ENCODE data around the gene TSPAN9.

DNA sequence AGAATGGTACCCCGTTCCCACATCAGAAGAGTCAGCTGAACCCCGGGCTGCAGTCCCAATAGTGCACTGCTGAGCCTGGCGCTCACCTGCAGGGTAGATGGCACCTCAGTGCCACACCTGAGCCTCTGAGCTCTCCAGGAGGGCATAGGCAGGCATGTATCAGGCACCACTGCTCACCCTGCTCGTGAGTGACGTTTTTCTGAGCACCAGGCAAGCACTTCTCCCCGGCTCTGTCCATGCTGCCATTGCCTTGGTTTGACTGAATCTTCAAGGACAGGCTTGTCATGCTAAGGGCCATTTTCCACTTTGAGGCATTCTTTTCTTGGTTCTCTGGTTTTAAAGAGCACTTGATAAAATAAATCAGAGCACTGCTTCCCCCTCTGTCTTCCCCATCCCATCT is 252.2 kb downstream of the TSPAN9 start:
- TF ChIP-seq, protein P1, sequence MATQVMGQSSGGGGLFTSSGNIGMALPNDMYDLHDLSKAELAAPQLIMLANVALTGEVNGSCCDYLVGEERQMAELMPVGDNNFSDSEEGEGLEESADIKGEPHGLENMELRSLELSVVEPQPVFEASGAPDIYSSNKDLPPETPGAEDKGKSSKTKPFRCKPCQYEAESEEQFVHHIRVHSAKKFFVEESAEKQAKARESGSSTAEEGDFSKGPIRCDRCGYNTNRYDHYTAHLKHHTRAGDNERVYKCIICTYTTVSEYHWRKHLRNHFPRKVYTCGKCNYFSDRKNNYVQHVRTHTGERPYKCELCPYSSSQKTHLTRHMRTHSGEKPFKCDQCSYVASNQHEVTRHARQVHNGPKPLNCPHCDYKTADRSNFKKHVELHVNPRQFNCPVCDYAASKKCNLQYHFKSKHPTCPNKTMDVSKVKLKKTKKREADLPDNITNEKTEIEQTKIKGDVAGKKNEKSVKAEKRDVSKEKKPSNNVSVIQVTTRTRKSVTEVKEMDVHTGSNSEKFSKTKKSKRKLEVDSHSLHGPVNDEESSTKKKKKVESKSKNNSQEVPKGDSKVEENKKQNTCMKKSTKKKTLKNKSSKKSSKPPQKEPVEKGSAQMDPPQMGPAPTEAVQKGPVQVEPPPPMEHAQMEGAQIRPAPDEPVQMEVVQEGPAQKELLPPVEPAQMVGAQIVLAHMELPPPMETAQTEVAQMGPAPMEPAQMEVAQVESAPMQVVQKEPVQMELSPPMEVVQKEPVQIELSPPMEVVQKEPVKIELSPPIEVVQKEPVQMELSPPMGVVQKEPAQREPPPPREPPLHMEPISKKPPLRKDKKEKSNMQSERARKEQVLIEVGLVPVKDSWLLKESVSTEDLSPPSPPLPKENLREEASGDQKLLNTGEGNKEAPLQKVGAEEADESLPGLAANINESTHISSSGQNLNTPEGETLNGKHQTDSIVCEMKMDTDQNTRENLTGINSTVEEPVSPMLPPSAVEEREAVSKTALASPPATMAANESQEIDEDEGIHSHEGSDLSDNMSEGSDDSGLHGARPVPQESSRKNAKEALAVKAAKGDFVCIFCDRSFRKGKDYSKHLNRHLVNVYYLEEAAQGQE (IDR thresholded peaks at IDR 0.05; ENCODE audit: unreplicated experiment): no peak
- no peak for TF ChIP-seq EZH2phosphoT487 (IDR thresholded peaks at IDR 0.05; ENCODE audit: unreplicated experiment)
- TF ChIP-seq EZH2 (IDR thresholded peaks at IDR 0.05; ENCODE audit: low read depth, unreplicated experiment): no peak
- TF ChIP-seq, protein P2, sequence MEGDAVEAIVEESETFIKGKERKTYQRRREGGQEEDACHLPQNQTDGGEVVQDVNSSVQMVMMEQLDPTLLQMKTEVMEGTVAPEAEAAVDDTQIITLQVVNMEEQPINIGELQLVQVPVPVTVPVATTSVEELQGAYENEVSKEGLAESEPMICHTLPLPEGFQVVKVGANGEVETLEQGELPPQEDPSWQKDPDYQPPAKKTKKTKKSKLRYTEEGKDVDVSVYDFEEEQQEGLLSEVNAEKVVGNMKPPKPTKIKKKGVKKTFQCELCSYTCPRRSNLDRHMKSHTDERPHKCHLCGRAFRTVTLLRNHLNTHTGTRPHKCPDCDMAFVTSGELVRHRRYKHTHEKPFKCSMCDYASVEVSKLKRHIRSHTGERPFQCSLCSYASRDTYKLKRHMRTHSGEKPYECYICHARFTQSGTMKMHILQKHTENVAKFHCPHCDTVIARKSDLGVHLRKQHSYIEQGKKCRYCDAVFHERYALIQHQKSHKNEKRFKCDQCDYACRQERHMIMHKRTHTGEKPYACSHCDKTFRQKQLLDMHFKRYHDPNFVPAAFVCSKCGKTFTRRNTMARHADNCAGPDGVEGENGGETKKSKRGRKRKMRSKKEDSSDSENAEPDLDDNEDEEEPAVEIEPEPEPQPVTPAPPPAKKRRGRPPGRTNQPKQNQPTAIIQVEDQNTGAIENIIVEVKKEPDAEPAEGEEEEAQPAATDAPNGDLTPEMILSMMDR (conservative IDR thresholded peaks at IDR 0.05; ENCODE audit: low read depth in 2 of 2): no peak
- TF ChIP-seq POLR2AphosphoS5 (IDR thresholded peaks at IDR 0.05; ENCODE audit: low read depth): no peak
- TF ChIP-seq, protein P3, sequence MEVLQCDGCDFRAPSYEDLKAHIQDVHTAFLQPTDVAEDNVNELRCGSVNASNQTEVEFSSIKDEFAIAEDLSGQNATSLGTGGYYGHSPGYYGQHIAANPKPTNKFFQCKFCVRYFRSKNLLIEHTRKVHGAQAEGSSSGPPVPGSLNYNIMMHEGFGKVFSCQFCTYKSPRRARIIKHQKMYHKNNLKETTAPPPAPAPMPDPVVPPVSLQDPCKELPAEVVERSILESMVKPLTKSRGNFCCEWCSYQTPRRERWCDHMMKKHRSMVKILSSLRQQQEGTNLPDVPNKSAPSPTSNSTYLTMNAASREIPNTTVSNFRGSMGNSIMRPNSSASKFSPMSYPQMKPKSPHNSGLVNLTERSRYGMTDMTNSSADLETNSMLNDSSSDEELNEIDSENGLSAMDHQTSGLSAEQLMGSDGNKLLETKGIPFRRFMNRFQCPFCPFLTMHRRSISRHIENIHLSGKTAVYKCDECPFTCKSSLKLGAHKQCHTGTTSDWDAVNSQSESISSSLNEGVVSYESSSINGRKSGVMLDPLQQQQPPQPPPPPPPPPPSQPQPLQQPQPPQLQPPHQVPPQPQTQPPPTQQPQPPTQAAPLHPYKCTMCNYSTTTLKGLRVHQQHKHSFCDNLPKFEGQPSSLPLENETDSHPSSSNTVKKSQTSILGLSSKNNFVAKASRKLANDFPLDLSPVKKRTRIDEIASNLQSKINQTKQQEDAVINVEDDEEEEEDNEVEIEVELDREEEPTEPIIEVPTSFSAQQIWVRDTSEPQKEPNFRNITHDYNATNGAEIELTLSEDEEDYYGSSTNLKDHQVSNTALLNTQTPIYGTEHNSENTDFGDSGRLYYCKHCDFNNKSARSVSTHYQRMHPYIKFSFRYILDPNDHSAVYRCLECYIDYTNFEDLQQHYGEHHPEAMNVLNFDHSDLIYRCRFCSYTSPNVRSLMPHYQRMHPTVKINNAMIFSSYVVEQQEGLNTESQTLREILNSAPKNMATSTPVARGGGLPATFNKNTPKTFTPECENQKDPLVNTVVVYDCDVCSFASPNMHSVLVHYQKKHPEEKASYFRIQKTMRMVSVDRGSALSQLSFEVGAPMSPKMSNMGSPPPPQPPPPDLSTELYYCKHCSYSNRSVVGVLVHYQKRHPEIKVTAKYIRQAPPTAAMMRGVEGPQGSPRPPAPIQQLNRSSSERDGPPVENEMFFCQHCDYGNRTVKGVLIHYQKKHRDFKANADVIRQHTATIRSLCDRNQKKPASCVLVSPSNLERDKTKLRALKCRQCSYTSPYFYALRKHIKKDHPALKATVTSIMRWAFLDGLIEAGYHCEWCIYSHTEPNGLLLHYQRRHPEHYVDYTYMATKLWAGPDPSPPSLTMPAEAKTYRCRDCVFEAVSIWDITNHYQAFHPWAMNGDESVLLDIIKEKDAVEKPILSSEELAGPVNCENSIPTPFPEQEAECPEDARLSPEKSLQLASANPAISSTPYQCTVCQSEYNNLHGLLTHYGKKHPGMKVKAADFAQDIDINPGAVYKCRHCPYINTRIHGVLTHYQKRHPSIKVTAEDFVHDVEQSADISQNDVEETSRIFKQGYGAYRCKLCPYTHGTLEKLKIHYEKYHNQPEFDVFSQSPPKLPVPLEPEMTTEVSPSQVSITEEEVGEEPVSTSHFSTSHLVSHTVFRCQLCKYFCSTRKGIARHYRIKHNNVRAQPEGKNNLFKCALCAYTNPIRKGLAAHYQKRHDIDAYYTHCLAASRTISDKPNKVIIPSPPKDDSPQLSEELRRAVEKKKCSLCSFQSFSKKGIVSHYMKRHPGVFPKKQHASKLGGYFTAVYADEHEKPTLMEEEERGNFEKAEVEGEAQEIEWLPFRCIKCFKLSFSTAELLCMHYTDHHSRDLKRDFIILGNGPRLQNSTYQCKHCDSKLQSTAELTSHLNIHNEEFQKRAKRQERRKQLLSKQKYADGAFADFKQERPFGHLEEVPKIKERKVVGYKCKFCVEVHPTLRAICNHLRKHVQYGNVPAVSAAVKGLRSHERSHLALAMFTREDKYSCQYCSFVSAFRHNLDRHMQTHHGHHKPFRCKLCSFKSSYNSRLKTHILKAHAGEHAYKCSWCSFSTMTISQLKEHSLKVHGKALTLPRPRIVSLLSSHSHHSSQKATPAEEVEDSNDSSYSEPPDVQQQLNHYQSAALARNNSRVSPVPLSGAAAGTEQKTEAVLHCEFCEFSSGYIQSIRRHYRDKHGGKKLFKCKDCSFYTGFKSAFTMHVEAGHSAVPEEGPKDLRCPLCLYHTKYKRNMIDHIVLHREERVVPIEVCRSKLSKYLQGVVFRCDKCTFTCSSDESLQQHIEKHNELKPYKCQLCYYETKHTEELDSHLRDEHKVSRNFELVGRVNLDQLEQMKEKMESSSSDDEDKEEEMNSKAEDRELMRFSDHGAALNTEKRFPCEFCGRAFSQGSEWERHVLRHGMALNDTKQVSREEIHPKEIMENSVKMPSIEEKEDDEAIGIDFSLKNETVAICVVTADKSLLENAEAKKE (CRISPR knock-in tag; IDR thresholded peaks at IDR 0.05): no peak
